ENCODE data around the gene DPP9. TPM values are rescaled to one million over a fixed set of nuclear protein-coding genes. Genes with fewer than 3 reads are reported as not detected.
A peak's percentile ranks its signal among the peaks of the same experiment; 100 is the strongest.

The DPP9 gene
- total and polyA plus RNA-seq, 2 of the 13 experiments (the other 11 are each of a cell fraction or from before 2014, with no cell fraction given): 8.4 to 25.8 TPM

DNA sequence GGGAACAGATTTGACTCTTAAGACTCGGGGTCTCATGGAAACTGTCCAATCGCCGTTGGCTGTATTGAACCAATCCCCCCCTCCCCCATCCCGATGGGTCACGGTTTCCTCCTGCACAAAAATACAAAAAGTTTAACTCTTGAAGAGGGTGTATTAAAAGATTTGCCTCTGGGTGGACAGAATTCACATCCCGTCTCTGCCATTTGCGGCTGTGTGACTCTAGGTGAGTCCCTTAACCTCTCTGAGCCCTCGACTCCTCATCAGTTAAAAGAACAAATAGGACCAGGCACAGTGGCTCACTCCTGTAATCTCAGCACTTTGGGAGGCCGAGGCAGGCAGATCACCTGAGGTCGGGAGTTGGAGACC, 36.6 kb upstream of the DPP9 start:
- Histone ChIP-seq H3K9me3 (ENCODE audit: low read length) (no peaks in the 10 kb centered on the region), H3K27me3 (ENCODE audit: control insufficient read depth in 1 of 2, insufficient read depth in 2 of 2, low read length in 2 of 2) (0 out of 5 replicates have a peak, but pooled peaks cover 0 to 3% of the 10 kb centered on the region in 2 experiments), H3K9ac (ENCODE audit: insufficient read depth, low read depth, low read length) (peak overlapping the region; percentile 51), H3K4me2 (ENCODE audit: low read depth, low read length) (peak overlapping the region; percentile 97), H3K36me3 (replicated peaks in 1 of 2; ENCODE audit: control insufficient read depth in 1 of 2, insufficient read depth in 2 of 2, low read length in 2 of 2) (no peaks in the 10 kb centered on the region), H3K27ac (ENCODE audit: extremely low read length, insufficient read depth, low read length) (no peak overlapping the region), H3K4me3 (replicated peaks in 1 of 3; ENCODE audit: insufficient read depth in 1 of 3, low read depth in 2 of 3, low read length in 3 of 3) (peak overlapping the region; percentile 48 to 74 (median 53)), H3K4me1 (ENCODE audit: insufficient read depth, low read length) (peaks cover 36% of the 10 kb centered on the region), H4K20me1 (ENCODE audit: insufficient read depth, low read length) (no peaks in the 10 kb centered on the region), H3K79me2 (ENCODE audit: insufficient read depth, low read length) (no peaks in the 10 kb centered on the region), H2AFZ (ENCODE audit: low read length) (no peak overlapping the region)
- BruUV-seq (replicated peaks): no TSS peak
- intact Hi-C loops (cut with micrococcal nuclease; ENCODE audit: unreplicated experiment): no loop called here
- ATAC-seq (no peak), DNase-seq (ENCODE audit: low spot score) (no peak), FAIRE-seq (no peak)
- POLR2A ChIA-PET: no interaction called here
- CTCF ChIA-PET (ENCODE audit: low intra/inter-chr PET ratio, low total read pairs): no interaction called here
- under 1% methylated on average over 9 of the region's 10 CpGs for WGBS (ENCODE audit: low lambda C conversion rate)
- in situ Hi-C loops (cut with HindIII; ENCODE audit: extremely low pct_ligation_motif_present, low pct_unique_long_range_greater_than_20kb): no loop called here
- TF ChIP-seq ZNF768 (CRISPR knock-in tag; IDR thresholded peaks at IDR 0.05): peak; percentile 96
- TF ChIP-seq, protein P1, sequence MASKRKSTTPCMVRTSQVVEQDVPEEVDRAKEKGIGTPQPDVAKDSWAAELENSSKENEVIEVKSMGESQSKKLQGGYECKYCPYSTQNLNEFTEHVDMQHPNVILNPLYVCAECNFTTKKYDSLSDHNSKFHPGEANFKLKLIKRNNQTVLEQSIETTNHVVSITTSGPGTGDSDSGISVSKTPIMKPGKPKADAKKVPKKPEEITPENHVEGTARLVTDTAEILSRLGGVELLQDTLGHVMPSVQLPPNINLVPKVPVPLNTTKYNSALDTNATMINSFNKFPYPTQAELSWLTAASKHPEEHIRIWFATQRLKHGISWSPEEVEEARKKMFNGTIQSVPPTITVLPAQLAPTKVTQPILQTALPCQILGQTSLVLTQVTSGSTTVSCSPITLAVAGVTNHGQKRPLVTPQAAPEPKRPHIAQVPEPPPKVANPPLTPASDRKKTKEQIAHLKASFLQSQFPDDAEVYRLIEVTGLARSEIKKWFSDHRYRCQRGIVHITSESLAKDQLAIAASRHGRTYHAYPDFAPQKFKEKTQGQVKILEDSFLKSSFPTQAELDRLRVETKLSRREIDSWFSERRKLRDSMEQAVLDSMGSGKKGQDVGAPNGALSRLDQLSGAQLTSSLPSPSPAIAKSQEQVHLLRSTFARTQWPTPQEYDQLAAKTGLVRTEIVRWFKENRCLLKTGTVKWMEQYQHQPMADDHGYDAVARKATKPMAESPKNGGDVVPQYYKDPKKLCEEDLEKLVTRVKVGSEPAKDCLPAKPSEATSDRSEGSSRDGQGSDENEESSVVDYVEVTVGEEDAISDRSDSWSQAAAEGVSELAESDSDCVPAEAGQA (IDR thresholded peaks at IDR 0.05; ENCODE audit: low read depth): no peak
- TF ChIP-seq, protein P1 (CRISPR knock-in tag; IDR thresholded peaks at IDR 0.05; ENCODE audit: borderline replicate concordance): no peak
- TF ChIP-seq, protein P2, sequence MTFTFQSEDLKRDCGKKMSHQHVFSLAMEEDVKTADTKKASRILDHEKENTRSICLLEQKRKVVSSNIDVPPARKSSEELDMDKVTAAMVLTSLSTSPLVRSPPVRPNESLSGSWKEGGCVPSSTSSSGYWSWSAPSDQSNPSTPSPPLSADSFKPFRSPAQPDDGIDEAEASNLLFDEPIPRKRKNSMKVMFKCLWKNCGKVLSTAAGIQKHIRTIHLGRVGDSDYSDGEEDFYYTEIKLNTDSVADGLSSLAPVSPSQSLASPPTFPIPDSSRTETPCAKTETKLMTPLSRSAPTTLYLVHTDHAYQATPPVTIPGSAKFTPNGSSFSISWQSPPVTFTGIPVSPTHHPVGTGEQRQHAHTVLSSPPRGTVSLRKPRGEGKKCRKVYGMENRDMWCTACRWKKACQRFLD (CRISPR knock-in tag; IDR thresholded peaks at IDR 0.05; ENCODE audit: borderline replicate concordance): no peak
- 0 out of 2 replicates have a peak, but pooled peaks have one; percentile 55 for TF ChIP-seq ZNF605 (CRISPR knock-in tag; IDR thresholded peaks at IDR 0.05)
- no peak for TF ChIP-seq ZNF550 (CRISPR knock-in tag; IDR thresholded peaks at IDR 0.05; ENCODE audit: borderline replicate concordance)
- no peak for TF ChIP-seq ISX (CRISPR knock-in tag; conservative IDR thresholded peaks at IDR 0.05)
- TF ChIP-seq HMGA1 (CRISPR knock-in tag; conservative IDR thresholded peaks at IDR 0.05): no peak
- TF ChIP-seq ZMAT3 (CRISPR knock-in tag; conservative IDR thresholded peaks at IDR 0.05): 0 out of 2 replicates have a peak, but pooled peaks have one; percentile 14
- no peak for TF ChIP-seq MLLT10 (CRISPR knock-in tag; IDR thresholded peaks at IDR 0.05)
- TF ChIP-seq NR2C2 (CRISPR knock-in tag; IDR thresholded peaks at IDR 0.05; ENCODE audit: borderline replicate concordance): no peak
- TF ChIP-seq ELF4 (CRISPR knock-in tag; IDR thresholded peaks at IDR 0.05; ENCODE audit: borderline replicate concordance): no peak
- 0 out of 2 replicates have a peak, but pooled peaks have one; percentile 10 for TF ChIP-seq NCOR1 (IDR thresholded peaks at IDR 0.05; ENCODE audit: borderline replicate concordance, low read length)
- peak; percentile 19 for TF ChIP-seq ASH2L (IDR thresholded peaks at IDR 0.05; ENCODE audit: insufficient read length, low read depth, low read length)
- TF ChIP-seq MXD4 (CRISPR knock-in tag; IDR thresholded peaks at IDR 0.05): no peak
- no peak for TF ChIP-seq TCF7L2 (IDR thresholded peaks at IDR 0.05; ENCODE audit: low read depth, low read length)
- no peak for TF ChIP-seq MATR3 (CRISPR knock-in tag; IDR thresholded peaks at IDR 0.05)
- TF ChIP-seq, protein P3, sequence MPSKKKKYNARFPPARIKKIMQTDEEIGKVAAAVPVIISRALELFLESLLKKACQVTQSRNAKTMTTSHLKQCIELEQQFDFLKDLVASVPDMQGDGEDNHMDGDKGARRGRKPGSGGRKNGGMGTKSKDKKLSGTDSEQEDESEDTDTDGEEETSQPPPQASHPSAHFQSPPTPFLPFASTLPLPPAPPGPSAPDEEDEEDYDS (CRISPR knock-in tag; IDR thresholded peaks at IDR 0.05): no peak
- no peak for TF ChIP-seq NFKB2 (CRISPR knock-in tag; IDR thresholded peaks at IDR 0.05; ENCODE audit: borderline replicate concordance)
- TF ChIP-seq ZNF557 (CRISPR knock-in tag; IDR thresholded peaks at IDR 0.05): no peak
